IPS-NIHi7 (cell line): ENCODE measurements around the gene SKAP1.

ENCODE experiments used
- DNase-seq: peaks from one replicate; pipeline ENCODE4 v3.0.0; 2012; ENCODE audit warnings: mixed read lengths; ENCODE audit errors: extremely low spot score

SKAP1 gene

GRCh38 chr17:48244814-48245213, 185.2 kb downstream of the SKAP1 start:
- DNase-seq: no peak

GRCh38 chr17:48244121-48244711, 185.8 kb downstream of the SKAP1 start:
- peak; percentile 23 for DNase-seq

- no peak for DNase-seq
Measured at GRCh38 chr17:48241770-48242497, 188.1 kb downstream of the SKAP1 start.

GRCh38 chr17:48241131-48241591, 188.9 kb downstream of the SKAP1 start:
- peak; percentile 44 for DNase-seq

GRCh38 chr17:48240562-48241130, 189.4 kb downstream of the SKAP1 start:
- no peak for DNase-seq

- DNase-seq: no peak
Measured at GRCh38 chr17:48240122-48240521, 189.9 kb downstream of the SKAP1 start.

GRCh38 chr17:48239603-48239995, 190.4 kb downstream of the SKAP1 start:
- no peak for DNase-seq

GRCh38 chr17:48238933-48239602, 190.9 kb downstream of the SKAP1 start:
- no peak for DNase-seq

- DNase-seq: no peak
Measured at GRCh38 chr17:48237456-48237855, 192.6 kb downstream of the SKAP1 start.

GRCh38 chr17:48236681-48237134, 193.3 kb downstream of the SKAP1 start:
- DNase-seq: no peak

- DNase-seq: no peak
Measured at GRCh38 chr17:48234922-48235321, 195.1 kb downstream of the SKAP1 start.

- DNase-seq: no peak
Measured at GRCh38 chr17:48231995-48232959, 197.7 kb downstream of the SKAP1 start.

- no peak for DNase-seq
Measured at GRCh38 chr17:48229936-48230335, 200.1 kb downstream of the SKAP1 start.

GRCh38 chr17:48228720-48229119, 201.3 kb downstream of the SKAP1 start:
- DNase-seq: peak; percentile 74

GRCh38 chr17:48225725-48226567, 204.1 kb downstream of the SKAP1 start:
- no peak for DNase-seq

GRCh38 chr17:48223945-48224344, 206.1 kb downstream of the SKAP1 start:
- no peak for DNase-seq

- DNase-seq: peak; percentile 61
Measured at GRCh38 chr17:48219617-48220016, 210.4 kb downstream of the SKAP1 start.

GRCh38 chr17:48215583-48216139, 214.4 kb downstream of the SKAP1 start:
- peak; percentile 80 for DNase-seq

GRCh38 chr17:48213797-48214196, 216.2 kb downstream of the SKAP1 start:
- DNase-seq: no peak

- DNase-seq: no peak
Measured at GRCh38 chr17:48211787-48212186, 218.2 kb downstream of the SKAP1 start.
